GM08714 (cell line): ENCODE results near the gene VASH1.

Experiments
- H3K4me3 ChIP-seq: fragments of 200-500 bp; sonication (Bioruptor generic); 2 replicates; pipeline ENCODE4 v1.5.1; 2014; ENCODE audit warnings: mild to moderate bottlenecking, low read length, inconsistent platforms
- ZNF274 ChIP-seq: IDR thresholded peaks from 2 replicates; pipeline ENCODE4 v1.6.1; 2012; ENCODE audit warnings: mild to moderate bottlenecking, low read depth, low read length

The VASH1 gene

DNA sequence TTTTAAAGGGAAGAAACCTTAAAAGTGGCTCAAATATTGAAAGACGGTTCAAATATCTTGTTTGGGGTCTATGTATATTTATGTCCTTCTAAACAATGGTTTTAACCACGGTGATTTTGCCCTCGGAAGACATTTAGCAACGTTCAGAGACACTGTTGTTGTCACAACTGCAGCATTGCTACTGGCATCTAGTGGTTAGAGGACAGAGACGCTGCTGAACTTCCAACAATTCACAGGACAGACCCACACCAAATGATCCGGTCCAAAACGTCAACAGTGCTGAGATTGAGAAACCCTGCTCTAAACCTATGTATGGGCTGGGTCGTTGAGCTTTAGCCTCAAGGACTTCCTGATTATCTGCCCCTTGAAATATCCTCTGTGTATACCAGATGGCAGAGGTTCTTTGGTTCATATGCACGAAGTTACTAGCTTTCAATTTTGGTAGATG is 49.7 kb downstream of the VASH1 start:
- H3K4me3 ChIP-seq, result peak overlapping the region; percentile 61; the same call in 1 of the 2 replicates
- TF ChIP-seq ZNF274, result no peak

DNA sequence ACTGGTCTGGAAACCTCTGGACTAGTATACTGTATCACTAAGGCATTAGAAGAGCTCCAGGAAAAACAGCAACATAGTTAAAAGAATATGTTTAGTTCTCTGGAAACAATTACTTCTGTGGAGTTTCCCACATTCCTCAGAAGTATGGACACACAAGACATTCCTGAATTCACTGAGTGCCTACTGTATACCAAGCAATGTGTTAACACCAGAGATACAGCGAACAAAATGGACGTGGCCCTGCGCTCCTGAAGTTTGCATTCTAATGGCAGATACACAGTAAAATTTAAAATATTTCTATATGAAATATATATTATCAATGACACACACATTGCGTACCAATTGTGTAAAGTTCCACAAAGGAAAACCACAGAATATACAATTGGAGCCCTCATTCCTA is 50.3 kb downstream of the VASH1 start:
- peak overlapping the region; percentile 84 for H3K4me3 ChIP-seq
- no peak for TF ChIP-seq ZNF274

DNA sequence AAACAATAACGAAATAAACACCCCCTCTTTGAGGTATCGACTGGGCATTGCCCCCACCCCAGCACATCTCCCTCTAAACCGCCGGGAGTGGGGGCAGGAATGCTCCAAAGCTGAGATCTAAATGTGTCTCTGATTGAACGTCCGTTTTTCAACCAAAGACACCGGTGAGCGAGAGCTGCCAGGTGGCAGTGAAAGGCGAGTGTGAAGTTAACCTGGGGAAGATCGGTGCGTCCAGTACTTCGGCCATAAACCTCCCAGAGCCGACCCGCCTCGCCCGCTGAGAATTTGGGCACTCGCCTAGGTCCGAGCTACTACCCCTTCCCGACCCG is 50.8 kb downstream of the VASH1 start:
- TF ChIP-seq ZNF274, result no peak

DNA sequence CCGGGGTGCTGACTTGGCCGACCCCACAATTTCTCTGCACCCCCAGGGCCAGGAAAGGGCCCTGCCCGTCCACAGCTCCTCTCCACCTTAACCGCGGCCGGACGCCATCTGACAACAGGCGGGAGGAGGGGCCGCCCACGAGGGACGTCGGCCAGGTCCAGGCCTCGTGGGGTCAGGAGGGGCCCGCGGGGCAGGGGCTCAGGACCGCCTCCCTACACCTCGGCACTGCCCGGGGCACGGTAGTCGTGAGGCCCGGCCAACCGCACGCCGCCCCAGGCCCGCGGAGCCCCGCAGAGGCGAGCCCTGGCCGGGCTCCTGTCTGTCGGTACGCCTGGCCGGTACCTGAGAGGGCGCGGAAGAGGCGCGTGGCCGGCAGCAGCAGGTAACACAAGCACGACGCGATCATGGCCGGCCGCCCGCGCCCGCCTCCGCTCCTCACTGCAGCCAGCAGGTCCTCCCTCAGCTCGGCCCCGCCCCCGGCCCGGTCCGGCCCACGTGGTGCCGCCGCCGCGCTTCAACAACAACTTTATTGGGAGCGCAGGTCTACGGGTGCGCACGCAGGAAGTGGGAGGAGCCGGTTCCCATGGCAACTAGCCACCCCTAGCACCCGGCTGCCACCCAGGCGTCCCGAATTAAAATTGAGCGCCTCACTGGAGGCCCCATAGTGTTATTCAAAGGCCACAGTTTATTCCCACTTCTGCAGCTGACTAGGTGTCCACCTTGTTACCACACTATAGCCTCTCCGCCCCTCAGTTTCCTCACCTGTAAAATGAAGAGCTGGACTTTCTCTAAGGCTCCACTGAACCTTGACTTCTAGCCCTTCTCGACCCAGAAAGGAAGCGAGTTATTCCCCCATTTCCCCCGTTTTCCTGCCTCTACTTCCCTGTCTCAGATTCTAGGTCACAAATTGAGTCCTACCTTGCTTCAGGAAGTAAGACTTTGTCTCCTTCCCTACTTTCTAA is 51.4 kb downstream of the VASH1 start, which contains the start of gene ANGEL1:
Gene ANGEL1 (minus strand): TSS at position 461 of the 962 bp plus-strand sequence. CDS start 55 bp downstream, at position 406.
- peak within 1 kb of the TSS; percentile 84 for H3K4me3 ChIP-seq
- no peak for TF ChIP-seq ZNF274

More for the DNA sequence above, 50.8 kb downstream of the VASH1 start:
- peak overlapping the region; percentile 84 for H3K4me3 ChIP-seq

DNA sequence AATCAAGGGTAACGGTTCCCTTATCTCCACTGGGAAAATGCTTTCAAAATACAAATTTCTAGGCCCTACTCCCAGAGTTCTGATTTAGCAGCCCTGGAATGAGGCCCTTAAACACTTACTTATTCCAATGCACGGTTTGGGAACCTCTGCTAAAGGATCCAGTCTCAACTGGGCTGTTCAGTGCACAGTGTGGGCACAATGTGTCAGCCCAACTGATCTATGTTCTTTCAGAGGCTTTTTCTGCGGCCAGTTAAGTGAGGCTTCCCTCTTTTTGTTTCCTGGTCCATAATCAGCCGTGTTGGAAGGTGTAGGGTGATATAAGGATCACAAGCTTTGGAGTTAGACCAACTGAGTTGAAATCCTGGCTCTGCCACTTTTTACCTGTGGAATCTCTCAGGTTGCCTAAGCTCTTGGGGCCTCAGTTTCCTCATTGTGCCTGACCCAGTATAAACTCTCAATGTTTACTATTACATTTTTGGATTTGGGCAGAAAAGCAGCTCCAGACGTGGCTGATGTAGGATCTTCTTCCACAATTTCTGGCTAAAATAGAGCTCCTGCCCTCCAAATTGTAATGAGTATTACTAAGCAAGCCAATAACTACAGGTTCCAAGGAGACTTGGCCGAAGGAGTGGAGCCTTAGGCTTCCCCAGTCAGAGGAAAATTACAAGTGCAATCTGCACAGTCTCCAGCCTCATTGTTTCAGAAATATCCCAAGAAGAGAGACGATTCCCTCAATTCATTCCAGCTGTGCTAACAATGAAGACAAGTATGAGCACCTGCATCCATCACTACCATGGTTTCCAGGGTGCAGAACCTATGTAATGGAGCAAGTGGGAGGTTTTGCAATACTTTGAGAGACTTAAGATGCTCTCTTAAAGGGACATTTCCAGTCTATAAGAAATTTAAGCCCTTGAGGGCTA is 53.7 kb downstream of the VASH1 start:
- no peak for TF ChIP-seq ZNF274
- no peak overlapping the region for H3K4me3 ChIP-seq

DNA sequence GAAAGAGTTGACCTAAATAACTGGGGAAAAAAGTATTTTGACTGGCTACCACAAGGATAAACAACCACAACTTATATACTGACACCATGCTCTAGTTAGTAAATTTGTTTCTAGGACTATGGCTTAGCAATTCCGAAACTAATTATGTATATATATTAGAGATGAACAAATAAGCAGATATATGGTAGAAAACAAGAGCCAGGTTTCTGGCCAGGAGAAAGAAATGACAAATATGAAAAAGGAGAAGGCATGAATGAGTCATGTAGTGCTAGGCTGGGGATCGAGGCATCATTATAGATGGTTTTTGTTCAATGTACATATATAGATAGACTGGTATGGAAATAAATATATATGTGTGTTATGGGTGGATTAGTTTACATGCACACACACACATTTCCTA is 59.4 kb downstream of the VASH1 start:
- no peak for TF ChIP-seq ZNF274
- H3K4me3 ChIP-seq, result no peak overlapping the region

DNA sequence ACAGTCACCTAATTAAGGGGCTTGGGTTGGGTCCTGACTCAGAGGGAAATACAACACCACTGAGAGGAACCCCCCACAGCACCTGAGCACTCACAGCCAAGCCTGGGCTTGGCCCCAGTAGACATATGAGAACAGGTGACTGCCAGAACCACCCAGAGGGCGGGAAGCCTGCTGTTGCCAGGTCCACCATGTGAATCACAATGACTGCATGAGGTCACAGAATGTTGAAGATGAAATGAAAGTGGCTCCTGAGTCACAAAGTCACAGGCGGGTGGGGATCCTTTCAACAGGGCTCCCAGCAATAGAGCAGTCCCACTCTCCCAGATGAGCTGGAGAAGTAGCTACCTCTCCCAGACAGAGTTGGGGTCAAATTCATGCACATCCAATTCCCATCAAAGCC is 64.9 kb downstream of the VASH1 start, which contains the start of gene LRRC74A:
Gene LRRC74A (plus strand): TSS at position 287 of the 400 bp plus-strand sequence. CDS start 290 bp downstream, outside the sequence.
- TF ChIP-seq ZNF274, result no peak
- no peak within 1 kb of the TSS for H3K4me3 ChIP-seq

DNA sequence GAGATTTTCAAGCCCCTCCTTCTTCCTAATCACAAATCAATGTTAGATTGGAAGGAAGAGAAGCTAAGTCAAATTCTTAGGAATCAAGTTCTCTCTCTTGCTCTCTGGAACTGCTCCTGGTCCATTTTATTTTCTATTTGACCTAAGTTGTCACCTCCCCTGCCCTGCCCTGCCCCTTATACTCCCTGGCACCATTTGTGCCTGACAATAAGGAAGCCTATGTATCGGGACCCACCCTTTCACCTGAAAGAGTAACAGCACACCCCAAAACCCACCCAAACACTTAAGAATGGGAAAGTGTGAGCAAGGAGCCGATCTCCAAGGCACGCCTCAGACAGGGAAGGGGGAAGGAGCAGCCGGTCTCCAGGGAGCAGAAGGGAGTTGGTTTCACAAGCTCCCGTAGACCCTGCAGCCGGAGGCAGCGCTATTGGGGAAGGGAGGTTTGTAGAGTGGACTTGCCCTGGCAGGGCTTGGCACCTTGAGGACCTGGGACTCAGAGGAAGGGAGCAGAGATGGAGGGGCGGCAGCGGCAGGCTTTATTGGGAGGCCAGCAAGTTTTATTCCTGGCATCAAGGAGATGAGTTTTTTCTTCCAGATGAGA is 66.5 kb downstream of the VASH1 start:
- no peak for TF ChIP-seq ZNF274
- no peak overlapping the region for H3K4me3 ChIP-seq

DNA sequence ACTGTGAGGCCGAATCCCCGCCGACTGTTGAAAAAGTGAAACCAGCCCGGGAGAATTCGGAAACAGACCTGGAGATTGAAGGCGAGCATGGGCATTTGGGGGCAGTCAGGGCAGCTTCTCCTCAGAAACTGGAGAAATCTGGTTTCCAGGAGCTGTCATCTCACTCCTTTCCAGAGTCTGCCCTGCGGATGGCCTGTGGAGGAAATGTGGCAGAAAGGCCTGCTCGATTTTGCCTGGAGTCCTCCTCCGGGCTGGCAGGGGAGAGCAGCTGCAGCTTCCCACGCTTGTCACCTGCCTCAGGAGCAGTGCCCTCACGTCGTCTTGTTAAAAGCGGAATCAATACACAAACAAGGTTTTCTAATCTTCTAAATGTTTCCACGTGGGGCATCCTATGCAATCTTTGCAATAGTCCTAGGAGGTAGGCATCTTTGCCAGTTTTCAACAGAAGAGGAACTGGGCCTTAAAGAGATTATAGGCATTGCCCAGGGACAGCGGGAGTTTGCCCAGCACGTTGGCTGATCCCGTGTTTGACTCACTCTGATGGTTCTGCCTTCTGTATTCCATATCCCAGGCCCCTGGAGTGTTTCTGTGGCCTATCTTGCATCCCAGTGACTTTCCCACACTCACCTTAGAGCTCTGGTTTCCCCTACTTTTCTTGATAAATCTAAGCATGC is 67.2 kb downstream of the VASH1 start:
- H3K4me3 ChIP-seq, result no peak overlapping the region
- TF ChIP-seq ZNF274, result no peak

DNA sequence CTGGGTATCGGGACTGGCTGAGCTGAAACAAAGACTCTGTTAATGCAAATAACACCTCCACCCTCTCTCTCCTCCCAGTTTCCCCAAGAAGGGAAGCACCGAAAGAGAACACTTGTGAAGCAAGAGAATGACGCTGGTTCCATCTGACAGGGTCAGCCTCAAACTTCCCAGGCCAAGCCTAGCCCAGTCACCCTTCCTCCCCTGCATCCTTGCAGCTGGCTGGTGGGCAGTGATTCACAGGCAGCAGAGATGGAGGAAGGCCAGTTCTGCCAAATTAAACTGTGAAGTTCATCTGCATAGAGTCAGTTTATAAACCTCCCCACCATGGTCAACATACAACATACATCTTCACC is 67.7 kb downstream of the VASH1 start:
- no peak overlapping the region for H3K4me3 ChIP-seq
- TF ChIP-seq ZNF274, result no peak

DNA sequence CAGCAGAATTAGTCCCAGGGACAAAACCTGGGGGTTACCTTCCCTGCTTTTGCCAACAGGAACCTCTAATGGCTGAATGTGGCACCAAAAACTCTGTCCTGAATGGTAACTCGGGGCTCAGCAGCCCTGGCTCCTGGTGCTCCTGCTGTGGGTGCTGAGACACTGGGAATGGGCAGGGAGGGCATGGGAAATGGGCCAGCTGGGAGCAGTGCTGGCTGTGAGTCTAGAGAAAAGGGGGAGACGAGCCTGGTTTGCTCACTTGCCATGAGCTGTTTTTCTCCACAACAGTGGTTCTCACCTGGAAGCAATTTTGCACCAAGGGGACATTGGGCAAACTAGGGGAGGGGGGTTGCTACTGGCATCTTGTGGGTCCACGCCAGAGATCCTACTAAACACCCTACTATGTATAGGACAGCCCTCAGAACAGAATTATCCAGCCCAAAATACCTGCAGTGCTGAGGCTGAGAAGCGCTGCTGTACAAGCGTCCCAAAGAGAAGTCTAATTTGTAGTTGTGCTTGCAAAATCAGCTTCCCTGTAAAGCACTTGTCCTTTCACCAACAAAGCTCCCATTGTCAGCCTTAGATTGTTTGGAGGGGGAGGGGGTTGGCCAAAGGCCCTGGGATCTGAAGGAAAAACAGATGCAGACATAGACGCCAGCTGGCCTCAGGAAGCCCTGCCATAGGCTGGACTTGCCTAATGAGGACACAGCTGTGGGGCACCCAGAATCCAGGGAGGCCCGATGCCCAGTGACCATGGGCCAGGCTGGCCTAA is 68.6 kb downstream of the VASH1 start:
- H3K4me3 ChIP-seq, result no peak overlapping the region
- TF ChIP-seq ZNF274, result no peak

DNA sequence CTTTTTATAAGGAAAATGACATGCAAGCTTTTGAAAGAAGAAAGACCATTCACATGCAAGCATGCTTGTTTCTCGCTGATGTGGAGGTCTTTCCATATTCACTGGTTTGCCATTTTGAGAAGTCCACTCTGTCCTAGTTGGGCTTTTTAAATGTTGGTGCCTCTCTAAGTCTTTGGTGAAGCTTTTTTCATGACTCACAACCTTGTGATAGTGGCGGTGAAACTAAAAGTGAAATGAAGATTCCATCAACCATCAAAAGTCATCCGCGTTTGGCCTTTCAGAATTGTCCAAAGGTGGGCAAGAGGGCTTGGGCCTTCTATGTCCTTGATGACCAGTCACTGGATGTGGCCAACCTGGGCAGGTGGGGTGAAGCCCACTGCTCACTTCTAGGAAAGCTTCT is 69.3 kb downstream of the VASH1 start:
- no peak overlapping the region for H3K4me3 ChIP-seq
- TF ChIP-seq ZNF274, result no peak

DNA sequence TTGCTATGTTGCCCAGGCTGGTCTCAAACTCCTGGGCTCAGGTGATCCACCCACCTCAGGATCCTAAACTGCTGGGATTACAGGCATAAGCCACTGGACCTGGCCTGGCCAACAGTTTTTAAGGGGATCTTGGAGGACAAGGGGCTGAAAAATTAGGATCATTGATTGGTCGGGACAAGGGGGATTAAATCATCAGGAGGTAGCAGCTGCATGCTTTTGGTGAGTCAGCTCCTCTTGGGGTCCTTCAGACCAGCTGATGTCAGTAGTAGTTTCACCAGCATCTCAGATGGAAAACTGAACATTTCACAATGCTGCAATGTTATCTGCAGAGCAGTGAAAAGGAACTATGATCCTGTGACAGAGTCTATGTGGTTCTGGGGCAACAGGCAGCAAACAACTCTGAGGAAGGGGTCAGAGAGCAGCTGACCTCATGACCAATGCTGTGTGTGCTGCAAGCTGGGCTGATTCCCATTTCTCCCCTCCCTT is 71.3 kb downstream of the VASH1 start:
- no peak overlapping the region for H3K4me3 ChIP-seq
- no peak for TF ChIP-seq ZNF274
